Anterior cingulate cortex (tissue), 58 donors: ENCODE data around the gene YPEL5.
"Not testable (repeated sequence)": the region's sequence is repeated elsewhere in the genome, so short reads cannot be mapped to it uniquely, and the experiment has no call there.

Source experiments
- DNase-seq, 58 donors: peaks; one replicate each; lab custom pipeline; 2025; lab: John Stamatoyannopoulos, UW

The YPEL5 gene

DNA sequence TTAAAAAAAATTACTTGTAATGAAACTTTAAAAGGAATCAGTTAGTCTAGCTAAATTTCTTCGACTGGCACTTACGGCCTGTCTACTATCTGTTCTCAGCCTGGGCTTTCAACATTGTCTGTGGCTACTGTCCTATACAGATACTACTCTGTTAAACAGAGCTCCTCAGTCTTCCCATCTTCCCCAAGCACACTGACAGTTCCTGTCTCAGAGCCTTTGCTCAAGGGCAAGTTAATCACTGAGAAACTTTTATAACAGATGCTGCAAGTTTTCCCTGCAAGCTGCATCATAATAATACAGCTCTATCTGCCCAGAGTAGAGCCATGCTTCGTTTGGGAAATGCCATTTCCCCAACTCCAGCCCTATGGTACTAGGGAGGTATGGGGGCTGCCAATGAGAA is 11.3 kb upstream of the YPEL5 start:
- no peak for DNase-seq

DNA sequence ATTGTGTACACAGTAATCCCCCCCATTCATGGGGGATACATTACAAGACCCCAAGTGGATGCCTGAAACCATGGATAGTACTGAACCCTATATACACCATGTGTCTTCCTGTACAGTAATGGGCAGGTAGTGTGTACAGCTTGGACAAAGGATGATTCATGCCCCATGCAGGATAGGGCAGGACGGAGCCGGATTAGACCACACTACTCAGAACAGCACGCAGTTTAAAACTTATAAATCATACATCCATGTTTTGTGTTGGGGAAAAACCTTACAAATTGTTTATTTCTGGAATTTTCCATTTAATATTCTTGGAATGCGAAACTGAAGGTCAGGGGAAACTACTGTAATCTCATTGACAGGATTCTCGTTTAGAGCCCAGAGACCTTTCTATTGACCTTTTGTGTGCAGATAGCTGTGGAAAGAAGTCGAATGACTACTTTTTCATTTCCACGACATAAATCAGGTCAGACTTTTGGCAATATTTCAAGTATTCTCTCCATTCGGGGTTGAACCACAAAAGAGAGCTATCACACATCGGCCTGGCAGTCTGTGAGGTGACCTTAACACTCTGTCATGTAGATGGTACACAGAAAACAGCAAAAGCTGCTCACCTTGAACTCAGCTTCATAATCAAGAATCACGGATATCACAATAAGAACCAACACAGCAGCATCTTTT is 9.9 kb upstream of the YPEL5 start:
- no peak for DNase-seq

DNA sequence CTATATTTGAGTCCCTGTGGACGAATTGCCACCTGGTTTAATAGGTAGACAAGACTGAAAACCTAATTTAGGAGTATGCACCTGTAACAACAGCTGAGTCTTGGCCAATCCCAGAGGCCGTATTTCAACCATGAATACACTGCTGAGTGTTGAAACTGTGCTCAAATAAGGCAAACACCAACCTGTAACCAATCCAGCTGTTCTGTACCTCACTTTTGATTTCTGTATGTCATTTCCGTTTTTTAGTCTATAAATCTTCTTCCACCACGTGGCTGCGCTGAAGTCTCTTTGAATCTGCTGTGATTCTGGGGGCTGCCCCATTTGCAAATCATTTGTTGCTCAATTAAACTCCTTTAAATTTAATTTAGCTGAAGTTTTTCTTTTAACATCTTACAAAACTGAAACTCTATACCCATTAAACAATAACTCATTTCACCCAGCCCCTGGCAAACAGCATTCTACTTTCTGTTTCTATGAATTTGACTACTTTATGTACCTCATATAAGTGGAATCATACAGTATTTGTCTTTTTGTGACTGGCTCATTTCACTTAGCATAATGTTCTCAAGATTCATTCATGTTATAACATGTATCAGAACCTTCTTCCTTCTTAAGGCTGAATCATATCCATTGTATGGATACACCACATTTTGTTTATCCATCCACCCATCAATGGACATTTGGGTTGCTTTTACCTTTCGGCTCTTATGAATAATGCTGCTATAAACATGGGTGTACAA is 7.5 kb upstream of the YPEL5 start:
- no peak for DNase-seq

DNA sequence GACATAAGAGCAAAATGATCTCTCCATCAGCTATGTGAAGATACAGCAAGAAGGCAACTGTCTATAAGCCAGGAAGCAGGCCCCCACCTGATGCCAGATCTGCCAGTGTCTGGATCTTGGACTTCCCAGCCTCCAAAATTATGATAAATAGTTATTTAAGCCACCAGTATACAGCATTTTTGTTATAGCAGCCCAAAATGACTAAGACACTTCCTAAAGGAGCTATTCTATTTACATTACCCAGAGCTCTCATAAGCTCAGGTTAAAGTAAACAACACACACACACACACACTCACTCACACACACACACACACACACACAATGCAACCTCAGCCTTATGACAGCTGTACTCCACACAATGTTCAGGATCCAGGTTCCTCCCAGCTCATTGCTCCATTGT is 5.7 kb upstream of the YPEL5 start:
- DNase-seq: no peak

DNA sequence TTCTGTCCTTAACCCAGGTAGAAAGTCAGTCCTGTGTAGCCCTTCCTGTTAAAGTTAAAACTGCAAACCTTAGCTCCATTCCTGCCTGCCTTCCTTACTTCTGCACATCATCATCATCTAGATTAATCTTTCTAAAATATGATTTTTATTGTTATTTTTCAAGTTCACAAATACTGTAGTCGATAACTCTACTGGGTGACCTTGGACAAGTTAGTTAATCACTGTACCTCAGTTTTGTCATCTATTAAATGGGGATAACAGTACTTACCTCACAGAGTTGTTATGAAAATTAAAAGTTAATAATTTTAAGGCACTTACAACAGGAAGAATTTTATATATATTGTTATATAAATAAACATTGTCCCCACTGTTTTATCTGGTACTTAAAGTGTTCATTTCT is 2.5 kb upstream of the YPEL5 start:
- DNase-seq: no peak

DNA sequence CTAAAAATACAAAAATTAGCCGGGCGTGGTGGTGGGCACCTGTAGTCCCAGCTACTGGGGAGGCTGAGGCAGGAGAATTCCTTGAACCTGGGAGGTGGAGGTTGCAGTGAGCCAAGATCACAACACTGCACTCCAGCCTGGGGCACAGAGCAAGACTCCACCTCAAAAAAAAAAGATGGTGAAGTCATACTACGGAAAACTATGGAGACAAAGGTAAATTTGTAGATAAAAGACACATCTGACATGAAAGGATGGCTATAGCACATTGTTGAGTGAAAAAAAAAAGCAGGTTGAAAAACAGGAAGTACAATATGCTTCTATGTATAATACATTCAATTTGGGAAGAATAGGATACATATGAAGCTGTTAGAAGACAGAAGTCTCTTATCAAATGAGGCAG is 1.9 kb upstream of the YPEL5 start:
- not testable (repeated sequence) for DNase-seq

DNA sequence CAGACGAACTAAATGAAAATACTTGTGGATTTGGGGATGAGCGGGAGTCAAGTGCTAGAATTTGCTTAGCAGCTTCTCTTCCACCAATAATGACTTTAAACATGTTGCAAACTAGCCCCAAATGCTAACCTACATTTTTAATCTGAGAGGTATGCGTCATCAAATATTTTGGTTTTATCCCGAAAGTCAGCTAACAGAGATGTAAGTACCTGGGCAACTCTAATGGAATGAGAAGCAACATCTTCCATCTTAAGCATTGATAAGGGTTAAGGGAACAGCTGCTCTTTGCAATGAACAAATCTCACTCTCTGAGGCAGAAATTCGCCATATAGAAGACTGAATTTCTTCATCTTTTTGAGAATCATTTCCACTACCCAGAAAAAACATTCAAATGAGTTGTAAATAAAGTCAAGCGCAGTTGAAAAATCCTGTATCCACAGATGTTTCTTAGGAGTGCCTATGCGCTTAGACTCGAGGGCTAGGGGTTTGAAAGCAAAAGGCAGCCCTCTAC is 926 bp upstream of the YPEL5 start:
- DNase-seq: no peak

DNA sequence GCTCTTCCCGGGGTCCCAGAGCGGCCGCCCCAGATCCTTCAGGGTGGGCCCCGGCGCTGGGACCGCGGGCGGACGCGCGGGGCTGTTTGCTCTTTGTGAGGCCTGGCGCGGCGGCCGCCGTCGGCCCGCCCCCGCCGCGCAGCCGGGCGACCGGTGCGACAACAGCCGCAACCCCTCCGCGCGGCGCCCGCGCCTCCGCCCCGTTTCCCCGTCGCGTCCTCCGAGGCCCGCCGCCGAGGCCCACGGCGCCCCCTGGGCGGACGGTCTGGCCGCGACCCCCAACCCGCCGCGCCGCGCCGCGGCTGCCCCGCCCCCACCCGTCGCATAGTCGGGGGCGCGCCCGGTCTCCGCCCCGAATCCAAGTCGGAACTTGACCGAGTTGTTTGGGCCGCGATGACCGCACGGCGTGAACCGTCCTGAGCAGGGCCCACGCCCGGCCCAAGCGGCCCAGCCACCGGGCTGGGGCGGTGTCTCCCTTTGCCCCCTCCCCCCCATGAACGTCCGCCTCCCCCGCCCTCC is 448 bp downstream of the YPEL5 start:
- DNase-seq: peak in 6 of 58 donors; percentile 42 to 58 (median 52)

DNA sequence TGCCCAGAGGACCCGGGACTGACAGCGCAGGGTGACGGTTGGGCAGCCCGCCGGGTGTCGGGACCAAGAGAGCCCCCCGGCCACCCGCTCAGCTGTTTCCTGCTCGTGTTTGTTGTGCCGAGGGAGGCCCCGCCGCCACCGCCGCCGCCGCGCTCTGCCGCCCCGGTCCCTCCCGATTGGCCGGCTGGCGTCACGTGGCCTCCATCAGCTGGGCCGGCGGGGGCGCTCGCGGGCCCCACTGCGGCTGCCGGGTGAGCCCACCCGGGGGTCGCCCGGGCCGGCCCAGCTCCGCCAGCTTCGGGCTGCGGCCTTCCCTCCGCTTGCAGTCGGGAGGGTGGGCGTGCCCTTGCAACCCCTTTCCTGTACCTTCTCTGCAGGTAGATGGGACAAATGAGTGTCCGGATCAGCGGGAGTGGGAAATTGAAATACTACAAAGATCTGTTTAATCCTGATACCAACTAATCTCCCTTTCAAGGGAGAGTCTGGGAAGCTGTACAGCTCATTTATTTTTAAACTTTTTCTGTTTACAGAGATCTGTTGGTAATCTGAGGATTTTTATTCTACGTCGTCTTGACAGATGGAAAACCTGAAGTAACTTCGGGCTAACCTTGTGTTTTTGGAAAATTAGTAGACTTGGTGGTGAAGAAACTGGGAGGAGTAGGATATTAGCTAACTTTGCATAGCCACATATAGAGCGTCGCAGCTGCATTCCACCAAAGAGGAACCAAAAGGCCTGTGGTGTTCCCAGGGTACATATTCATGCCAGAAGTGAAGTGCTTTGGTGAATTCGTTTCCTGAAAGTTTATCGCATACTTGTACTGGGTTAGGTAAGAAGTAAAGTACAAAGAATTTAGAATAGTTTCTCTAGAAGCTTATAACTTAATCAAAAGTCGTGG is 1.2 kb downstream of the YPEL5 start:
- DNase-seq: peak in 55 of 58 donors; percentile 21 to 82 (median 64)

DNA sequence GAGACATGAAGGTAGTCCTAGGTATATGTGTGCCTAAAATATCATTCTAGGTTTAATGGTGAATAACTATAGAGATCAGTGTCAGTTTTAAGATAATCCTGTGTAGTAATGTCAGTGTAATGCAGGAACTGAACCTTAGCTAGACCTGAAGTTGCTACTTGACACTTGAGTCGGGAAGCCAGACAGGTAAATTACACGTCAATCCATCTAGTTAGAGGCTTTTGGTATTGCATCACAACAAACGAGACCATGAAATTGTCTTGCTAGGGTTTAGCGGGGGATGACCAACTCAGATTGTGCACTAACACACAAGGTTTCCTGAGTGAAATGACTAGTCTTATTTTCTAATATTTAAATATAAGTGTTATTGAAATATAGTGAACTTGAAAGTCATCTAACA is 2.0 kb downstream of the YPEL5 start:
- no peak for DNase-seq

DNA sequence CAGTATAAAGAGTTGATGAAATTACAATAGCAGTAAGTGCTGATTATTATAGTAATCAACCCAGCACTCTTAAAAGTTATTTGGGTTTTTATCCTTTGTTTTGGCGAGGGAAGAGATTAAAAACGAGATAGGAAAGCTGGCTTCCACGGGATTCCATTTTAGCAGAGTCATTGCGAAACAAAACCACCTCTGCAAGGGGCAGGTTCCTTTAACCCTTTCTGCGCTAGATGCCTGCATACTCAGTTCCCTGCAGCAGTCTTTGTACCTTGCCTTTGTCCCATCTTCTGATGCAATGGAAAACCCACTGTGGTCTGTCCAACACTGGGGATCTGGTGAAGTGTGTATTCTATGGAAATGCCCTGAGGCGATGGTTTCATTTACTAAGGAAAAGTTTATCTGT is 2.7 kb downstream of the YPEL5 start:
- no peak for DNase-seq

DNA sequence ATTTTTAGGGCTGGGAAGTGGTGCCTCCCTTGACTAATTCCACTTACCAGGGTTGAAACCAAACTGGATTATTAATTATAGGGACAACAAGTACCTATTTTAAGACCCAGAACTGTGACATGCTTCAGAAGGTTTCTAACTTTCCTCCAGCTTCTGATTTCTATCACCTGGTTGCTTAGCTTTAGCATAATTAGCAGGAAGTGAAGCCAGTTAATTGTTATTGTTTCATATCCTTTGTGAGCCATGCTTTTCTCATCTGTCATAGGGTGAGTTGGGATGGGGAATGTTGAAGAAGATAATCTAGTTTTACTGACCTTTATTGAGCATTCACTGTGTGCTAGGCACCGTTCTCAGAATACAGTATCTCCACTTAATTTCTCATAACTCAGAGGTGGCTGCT is 3.2 kb downstream of the YPEL5 start:
- no peak for DNase-seq

DNA sequence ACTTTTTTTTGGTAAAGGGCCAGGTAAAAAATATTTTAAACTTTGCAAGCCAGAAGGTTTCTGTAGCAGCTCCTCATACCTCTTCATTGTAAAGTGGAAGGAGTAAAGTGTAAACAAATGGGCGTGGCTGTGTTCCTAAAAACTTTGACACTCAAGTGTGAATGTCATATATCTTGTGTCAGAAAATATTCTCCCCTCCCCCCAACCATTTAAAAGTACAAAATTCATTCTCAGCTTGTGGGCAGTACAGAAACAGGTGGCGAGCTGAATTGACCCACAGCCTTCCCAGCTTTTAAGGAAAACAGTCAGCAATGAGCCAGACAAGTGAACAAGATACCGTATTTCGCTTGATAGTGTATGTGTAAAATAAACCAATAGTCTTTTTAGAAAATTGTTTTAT is 4.0 kb downstream of the YPEL5 start:
- DNase-seq: no peak

DNA sequence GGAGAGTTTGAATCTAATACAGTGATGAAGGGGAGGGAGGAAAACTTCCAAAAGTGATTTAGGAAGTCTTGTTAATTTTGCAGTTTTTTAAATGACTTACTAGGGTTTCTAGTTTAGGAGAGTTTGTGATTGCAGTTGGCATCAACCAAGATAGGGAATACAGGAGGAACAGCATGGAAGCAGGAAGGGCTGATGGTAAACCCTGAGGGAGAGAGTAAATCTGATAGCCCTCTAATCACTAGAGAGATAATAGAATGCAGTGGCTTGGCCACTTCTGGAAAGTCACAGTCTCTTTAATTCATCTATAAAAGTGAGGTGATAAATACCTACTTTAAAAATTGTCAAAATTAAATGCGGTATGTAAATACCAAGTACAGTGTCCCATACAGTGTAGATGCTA is 5.6 kb downstream of the YPEL5 start:
- DNase-seq: no peak

DNA sequence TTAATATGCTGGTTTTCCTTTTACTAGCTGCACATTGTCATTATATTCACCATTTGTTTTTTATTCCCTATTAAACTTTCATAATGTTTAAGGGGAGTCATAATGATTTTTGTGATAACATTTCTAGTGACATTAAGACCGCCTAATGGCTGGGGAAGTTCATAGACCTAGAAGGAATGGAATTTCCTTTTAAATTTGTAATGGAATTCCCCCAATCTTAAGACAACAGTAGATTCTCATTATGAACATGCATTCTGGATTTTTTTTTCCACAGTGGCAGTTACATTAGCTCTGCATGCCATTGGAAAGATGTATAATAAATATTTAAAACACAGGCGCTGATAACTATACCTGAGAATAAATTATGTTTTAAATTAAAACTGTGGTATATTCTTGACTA is 8.4 kb downstream of the YPEL5 start:
- no peak for DNase-seq

DNA sequence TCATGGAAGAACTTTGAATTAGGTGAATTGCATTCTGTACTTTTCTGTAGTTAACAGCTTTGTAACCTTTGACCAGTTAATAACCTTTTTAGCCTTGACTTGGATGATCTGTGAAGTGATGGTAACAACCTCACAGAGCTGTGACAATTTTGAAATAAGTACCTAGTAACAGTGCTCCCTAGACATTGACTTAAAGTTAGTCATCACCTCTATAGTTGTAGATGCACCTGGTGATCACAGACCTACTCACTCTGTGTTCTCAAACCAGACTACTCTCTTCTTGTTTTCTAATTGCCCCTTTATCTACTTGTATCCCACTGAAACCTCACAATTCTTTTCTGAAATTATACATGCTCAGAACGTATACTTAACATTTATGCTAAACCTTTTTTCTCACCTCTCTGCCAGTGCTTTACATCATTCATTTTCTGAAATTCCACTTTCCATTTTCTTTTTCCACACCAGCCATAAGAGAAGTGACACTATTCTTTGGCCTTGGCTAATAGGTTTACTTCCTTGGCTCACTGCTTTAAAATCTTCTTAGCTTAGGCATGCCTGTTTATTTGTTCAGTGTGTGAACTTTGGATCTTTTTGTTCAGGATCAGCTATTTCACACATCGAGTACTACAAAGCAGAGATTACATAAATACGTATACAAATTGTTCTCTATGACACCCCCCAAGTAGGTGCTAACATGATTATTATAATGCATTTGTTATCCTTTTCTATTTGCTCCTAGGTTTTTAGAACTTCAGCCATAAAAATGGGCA is 9.3 kb downstream of the YPEL5 start:
- DNase-seq: no peak

DNA sequence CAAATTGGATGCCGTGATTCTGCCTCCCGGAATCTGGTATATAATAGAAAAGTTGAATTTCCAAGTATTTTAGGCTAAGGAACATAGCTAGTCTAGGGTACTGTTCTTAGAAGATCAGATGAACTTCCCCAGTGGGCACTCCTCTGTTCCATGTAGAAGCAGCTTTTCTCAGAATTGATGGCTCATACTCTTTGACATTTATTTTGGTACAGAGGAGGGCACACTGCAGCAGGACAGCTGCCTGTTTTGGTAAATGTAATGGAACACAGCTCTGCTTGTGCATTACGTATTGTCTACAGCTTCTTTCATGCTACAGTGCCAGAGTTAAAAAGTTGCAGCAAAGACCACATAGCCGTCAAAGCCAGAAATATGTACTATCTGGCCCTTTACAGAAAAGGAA is 10.8 kb downstream of the YPEL5 start:
- no peak for DNase-seq

DNA sequence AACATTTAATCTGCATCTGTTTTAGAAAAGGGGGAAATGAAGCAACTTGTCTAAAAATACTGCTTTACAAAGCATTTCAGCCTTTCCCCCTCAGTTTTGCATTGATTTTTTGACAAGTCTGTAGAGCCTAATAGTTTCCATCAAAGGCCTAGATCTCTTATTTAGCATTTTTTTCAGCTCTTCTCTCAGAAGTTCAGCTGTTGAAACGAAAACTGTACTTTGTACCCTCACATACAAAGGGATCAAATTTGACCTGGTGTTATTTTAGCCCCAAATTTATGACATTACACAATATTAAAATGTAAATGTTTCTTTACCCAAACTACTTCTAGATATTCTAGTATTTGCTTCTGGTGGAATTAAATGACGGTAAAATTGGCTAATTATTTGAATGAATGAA is 13.0 kb downstream of the YPEL5 start:
- no peak for DNase-seq

DNA sequence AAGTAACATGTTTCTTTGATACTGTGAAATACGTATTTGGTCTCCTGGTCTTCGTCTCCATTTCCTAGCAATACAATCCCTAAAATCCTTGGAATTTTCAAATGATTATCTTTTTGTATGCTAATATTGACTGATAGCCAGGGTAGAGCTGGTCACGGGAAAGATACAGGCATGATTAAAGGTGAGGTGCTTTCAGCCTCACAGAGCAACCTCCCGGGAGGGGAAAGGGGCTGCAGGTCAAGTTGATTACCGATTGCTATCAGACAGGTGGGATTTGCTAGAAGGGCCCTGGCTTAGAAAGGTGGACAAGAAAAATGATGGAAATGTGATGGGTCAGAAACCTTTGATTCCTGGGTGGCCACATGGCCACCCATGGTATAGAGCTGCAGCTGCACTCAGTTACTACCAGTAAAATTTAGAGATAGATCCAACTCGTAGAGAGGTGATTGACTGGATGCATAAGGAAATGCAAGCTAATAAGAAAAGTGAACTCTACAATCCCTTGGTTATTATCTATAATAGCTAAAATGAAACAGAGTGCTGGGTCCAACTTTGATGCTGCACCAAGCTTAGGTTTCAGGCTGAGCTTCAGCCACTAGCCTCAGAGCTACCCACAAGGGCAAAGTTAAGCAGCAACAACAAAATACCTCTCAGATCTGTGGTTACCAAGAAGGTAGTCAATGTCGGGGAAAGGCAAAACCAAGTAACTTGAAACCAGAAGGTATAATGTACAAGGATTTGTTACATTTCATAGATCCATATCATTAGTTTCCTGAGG is 15.3 kb downstream of the YPEL5 start:
- no peak for DNase-seq
